Thymus (tissue), 14 donors: ENCODE data around the gene NGF. TPM values are rescaled to one million over a fixed set of nuclear protein-coding genes. Genes with fewer than 3 reads are reported as not detected.
"Not testable (repeated sequence)": the region's sequence is repeated elsewhere in the genome, so short reads cannot be mapped to it uniquely, and the experiment has no call there.

Experiments
- DNase-seq, 9 donors: peaks; one replicate each; pipeline ENCODE4 v3.0.0-alpha.2; 2013; ENCODE audit warnings: low spot score in 9 of 9, low read depth in 6 of 9, missing footprints in 1 of 9
- H3K27ac ChIP-seq, 2 donors: one replicate each; pipeline ENCODE4 v1.5.1; 2013; ENCODE audit warnings: control low read depth in 1 of 2, low read depth in 1 of 2, low read length in 1 of 2, mild to moderate bottlenecking in 1 of 2, moderate library complexity in 1 of 2
- H3K27me3 ChIP-seq, 2 donors: one replicate each; pipeline ENCODE4 v1.5.1; 2013; ENCODE audit warnings: low read length in 1 of 2; ENCODE audit not compliant: control insufficient read depth in 2 of 2, insufficient read depth in 1 of 2
- H3K36me3 ChIP-seq, 2 donors: one replicate each; pipeline ENCODE4 v1.5.1; 2013; ENCODE audit warnings: low read length in 1 of 2, mild to moderate bottlenecking in 1 of 2, moderate library complexity in 1 of 2; ENCODE audit not compliant: control insufficient read depth in 2 of 2, insufficient read depth in 2 of 2
- H3K4me1 ChIP-seq, 2 donors: one replicate each; pipeline ENCODE4 v1.5.1; 2013; ENCODE audit warnings: low read length in 2 of 2; ENCODE audit not compliant: control insufficient read depth in 2 of 2, insufficient read depth in 2 of 2
- H3K4me3 ChIP-seq, 2 donors: one replicate each; pipeline ENCODE4 v1.5.1; 2013; ENCODE audit warnings: low read length in 2 of 2, control low read depth in 1 of 2, mild to moderate bottlenecking in 1 of 2
- H3K9me3 ChIP-seq, 2 donors: one replicate each; pipeline ENCODE4 v1.5.1; 2013; ENCODE audit warnings: low read length in 1 of 2, mild to moderate bottlenecking in 1 of 2; ENCODE audit not compliant: control insufficient read depth in 2 of 2, insufficient read depth in 1 of 2
- WGBS: extraction: QIAGEN DNeasy Blood & Tissue Kit; methylation state at CpG from one replicate; pipeline ENCODE4 v1.1.7; 2013; 5-methylcytosine and 5-hydroxymethylcytosine counted together
- long read RNA-seq, 10 donors: transcript quantifications; one replicate each; lab custom pipeline, GENCODE V29; 2026
- polyA plus RNA-seq: library from polyadenylated mRNA; stranded (reverse); fragments of 200-250 nt; gene quantifications from one replicate; pipeline ENCODE4 v1.2.3, GENCODE V29; 2013
- total RNA-seq: library from RNA; stranded (reverse); fragments of 120-200 nt; gene quantifications from one replicate; pipeline ENCODE4 v1.2.4, GENCODE V29; 2013
- donor health status: healthy.

The NGF gene
- 0.47 TPM for total RNA-seq
- polyA plus RNA-seq: 1.1 TPM
- long read RNA-seq, donor 1: 0 reads
- long read RNA-seq, donor 2: 0 reads
- long read RNA-seq, donor 3: 0 reads
- long read RNA-seq, donor 4: 0 reads
- long read RNA-seq, donor 5, partial matches to known transcripts: 0 of 1 reads
- long read RNA-seq, donor 5, other reads (novel, unspliced or antisense): 0 of 1 reads
- long read RNA-seq, donor 6: 0 reads
- long read RNA-seq, donor 7, partial matches to known transcripts: 0 of 1 reads
- long read RNA-seq, donor 7, other reads (novel, unspliced or antisense): 0 of 1 reads
- long read RNA-seq, donor 8, partial matches to known transcripts: 0 of 1 reads
- long read RNA-seq, donor 8, other reads (novel, unspliced or antisense): 0 of 1 reads
- long read RNA-seq, donor 9: 0 reads
- long read RNA-seq, donor 10: 0 reads

DNA sequence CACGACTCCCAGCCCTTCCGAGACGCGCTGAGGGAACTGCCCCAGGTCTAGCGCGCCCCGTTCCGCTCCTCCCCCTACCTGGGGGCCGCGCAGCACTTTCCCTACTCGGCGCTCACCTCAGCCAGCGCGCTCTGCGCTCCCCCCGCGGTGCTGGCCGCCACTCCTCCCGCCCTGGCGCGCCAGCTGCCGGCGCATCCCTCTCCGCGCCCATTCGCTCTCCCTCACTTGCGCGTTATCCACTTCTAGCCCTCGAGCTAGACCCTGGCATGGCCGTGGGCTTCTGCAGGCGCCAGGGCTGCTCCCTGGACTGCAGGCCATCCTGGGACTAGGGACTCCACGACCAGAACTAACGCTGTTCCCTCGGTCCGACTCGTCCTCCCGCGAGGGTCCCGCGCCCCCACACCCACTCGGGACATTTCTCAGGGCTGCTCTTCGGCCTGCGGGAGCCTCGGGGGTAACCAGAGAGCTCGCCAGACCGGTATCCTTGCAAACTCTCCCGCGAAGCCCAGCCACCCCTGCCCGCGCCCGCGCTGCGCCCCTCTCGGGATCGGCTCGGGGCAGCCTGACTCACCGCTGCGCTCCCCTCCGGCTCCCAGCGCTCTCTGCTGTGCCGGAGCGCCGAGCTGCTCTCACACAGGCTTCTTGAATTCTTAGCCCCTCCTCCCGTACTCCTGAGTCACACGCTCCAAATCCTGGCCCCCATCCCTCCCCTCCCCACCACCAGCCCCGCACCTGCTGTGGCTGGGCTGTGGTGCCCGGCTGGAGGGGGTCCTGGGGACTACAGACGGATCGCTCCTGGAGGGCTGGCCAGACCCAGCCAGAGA, at the start of gene NGF:
TSS of gene NGF (minus strand) at position 617 of the 824 bp plus-strand sequence. CDS start 51,454 bp downstream, outside the sequence.
- no peaks in the 10 kb centered on the region for H3K4me1 ChIP-seq
- peaks cover 37 to 56% of the 10 kb centered on the region in 2 donors for H3K27me3 ChIP-seq
- DNase-seq: no peak
- WGBS: 2% methylated on average over 69 of the region's 69 CpGs
- peak within 1 kb of the TSS in 1 of 2 donors; percentile 13 for H3K4me3 ChIP-seq
- no peak within 1 kb of the TSS for H3K27ac ChIP-seq
- H3K36me3 ChIP-seq: no peaks in the 10 kb centered on the region
- peaks cover 0 to 2% of the 10 kb centered on the region in 2 donors for H3K9me3 ChIP-seq

DNA sequence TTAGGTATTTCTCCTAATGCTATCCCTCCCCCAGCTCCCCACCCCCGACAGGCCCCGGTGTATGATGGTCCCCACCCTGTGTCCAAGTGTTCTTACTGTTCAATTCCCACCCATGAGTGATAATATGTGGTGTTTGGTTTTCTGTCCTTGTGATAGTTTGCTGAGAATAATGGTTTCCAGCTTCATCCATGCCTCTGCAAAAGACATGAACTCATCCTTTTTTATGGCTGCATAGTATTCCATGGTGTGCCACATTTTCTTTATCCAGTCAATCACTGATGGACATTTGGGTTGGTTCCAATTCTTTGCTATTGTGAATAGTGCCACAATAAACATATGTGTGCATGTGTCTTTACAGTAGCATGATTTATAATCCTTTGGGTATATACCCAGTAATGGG, 45.4 kb upstream of the NGF start:
- H3K27me3 ChIP-seq, H3K4me3 ChIP-seq, H3K4me1 ChIP-seq, H3K36me3 ChIP-seq, H3K9me3 ChIP-seq, H3K27ac ChIP-seq, DNase-seq: not testable (repeated sequence)
- WGBS: 96% methylated on average over 2 of the region's 2 CpGs

DNA sequence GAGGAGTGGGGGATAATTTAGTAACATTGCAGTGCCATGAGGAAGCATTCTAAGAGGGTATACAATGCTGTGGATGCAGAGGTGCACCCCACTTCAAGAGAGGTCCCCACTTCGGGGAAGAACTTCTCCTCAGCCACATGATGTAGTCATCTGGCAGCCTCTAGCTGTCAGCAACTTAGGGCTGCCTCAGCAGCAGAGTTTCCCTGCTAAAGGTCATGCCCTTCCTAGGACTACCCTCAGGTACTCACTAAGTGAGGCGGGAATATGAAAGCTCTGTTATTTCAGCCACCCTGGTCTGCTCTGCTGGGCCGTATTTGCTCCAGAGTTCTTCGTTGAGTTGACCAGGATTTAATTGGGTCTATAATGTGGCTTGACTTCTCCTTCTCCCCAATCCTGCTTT, 41.9 kb upstream of the NGF start:
- no peak overlapping the region for H3K27ac ChIP-seq
- no peaks in the 10 kb centered on the region for H3K4me1 ChIP-seq
- H3K4me3 ChIP-seq: no peak overlapping the region
- WGBS: 93% methylated on average over 4 of the region's 4 CpGs
- no peaks in the 10 kb centered on the region for H3K27me3 ChIP-seq
- DNase-seq: no peak
- H3K36me3 ChIP-seq: no peaks in the 10 kb centered on the region
- H3K9me3 ChIP-seq: no peaks in the 10 kb centered on the region

DNA sequence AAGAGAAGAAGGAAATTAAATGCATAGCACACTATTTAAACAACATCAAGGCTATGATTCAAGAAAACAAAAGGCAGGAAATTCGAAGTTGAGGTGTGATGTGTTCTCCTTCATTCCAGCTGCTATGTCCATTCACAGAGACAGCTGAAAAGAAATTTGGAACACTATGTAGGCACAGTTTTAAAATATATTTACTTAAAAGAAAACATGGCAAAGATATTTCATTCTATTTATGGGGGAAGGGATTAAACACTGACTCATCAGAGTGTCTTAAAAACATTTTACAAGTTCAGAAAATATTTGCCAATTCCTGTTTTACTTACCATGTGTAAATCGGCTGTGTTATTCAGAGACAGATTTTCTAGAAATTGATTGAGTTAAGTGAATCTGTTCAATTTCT, 39.4 kb upstream of the NGF start:
- Histone ChIP-seq H3K4me1 (no peaks in the 10 kb centered on the region), H3K27me3 (no peaks in the 10 kb centered on the region), H3K36me3 (no peaks in the 10 kb centered on the region), H3K27ac (no peak overlapping the region), H3K4me3 (no peak overlapping the region), H3K9me3 (no peaks in the 10 kb centered on the region)
- DNase-seq: no peak
- WGBS: 88% methylated on average over 2 of the region's 2 CpGs

DNA sequence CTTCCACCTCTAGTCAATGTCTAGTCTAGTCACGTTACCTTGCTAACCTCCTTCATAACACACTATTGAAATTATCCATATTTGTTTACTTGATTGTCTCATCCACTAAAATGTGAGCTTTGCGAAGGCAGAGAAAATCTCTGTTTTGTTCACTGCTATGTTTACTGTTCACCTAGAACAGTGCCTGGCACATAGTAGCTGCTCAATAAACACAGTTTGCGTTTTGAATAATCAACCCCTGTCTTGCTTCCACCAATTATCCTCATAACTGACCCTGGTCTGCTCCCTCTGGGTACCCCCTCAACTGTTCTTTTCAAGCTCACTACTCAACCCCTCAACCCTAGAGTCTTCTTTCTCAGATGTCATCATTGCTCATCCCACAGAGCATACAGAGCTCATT, 36.5 kb upstream of the NGF start:
- H3K36me3 ChIP-seq: no peaks in the 10 kb centered on the region
- H3K27me3 ChIP-seq: no peaks in the 10 kb centered on the region
- no peaks in the 10 kb centered on the region for H3K4me1 ChIP-seq
- 95% methylated on average over 3 of the region's 3 CpGs for WGBS
- no peaks in the 10 kb centered on the region for H3K9me3 ChIP-seq
- DNase-seq: no peak
- H3K27ac ChIP-seq: no peak overlapping the region
- no peak overlapping the region for H3K4me3 ChIP-seq

DNA sequence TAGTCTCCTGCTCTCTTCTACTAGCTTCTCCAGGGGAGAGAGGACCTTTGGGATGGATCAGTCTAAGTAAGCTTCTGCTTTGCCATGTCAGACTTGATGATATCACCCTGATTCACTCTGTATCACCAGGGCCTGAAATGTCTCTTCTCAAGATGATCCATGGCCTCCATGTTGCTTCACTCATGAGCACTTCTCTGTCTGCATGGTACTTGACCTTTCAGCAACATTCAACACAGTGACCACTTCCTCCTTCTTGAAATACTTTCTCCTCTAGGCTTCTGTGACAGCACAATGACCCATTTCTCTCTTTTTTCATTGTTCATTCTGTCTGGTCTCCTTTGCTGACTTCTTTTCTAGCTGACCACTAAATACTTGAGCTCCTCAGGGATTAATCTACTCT, 35.3 kb upstream of the NGF start:
- Histone ChIP-seq H3K4me1 (no peaks in the 10 kb centered on the region), H3K27me3 (no peaks in the 10 kb centered on the region), H3K27ac (no peak overlapping the region), H3K4me3 (no peak overlapping the region), H3K9me3 (no peaks in the 10 kb centered on the region), H3K36me3 (no peaks in the 10 kb centered on the region)
- no peak for DNase-seq

DNA sequence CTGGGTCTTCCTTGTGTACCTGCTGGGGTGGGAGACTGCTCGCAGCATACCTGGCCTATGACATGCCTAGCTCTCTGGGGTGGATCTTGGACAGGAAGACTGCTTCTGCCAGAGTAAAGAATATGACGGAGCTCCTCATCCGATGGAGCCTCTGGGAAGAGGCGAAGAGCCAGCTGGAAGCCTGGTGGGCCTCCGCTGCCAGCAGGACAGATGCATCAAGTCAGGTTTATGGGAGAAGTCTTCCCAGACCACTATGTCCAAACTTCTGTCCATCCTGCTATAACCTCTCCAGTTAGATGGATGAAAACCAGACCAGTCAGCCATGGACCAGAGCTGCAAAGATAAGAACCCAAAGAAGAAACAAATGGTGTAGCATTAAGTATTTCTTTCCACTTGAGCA, 27.7 kb upstream of the NGF start:
- Histone ChIP-seq H3K36me3 (no peaks in the 10 kb centered on the region), H3K4me3 (no peak overlapping the region), H3K27me3 (no peaks in the 10 kb centered on the region), H3K9me3 (no peaks in the 10 kb centered on the region), H3K27ac (no peak overlapping the region), H3K4me1 (no peaks in the 10 kb centered on the region)
- 95% methylated on average over 5 of the region's 5 CpGs for WGBS
- no peak for DNase-seq

DNA sequence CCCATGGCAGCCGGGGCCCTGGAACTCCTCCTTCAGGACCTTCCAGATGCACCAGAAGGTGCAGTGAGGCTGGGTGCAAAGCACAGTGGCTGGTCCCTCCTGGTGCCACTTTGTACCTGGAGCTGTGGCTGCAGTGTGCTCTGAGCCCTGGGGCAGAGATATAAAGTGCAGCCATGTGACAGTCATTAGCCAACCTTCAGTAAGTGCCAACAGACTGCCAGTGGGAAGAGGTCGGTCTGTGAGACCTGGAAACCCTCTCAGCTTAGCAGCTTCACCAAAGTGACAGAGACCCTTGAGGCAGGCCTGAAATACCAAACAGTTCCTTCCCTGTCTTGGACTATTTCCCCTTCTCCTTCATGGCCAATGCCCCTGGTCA, 26.7 kb upstream of the NGF start:
- Histone ChIP-seq H3K4me1 (no peaks in the 10 kb centered on the region), H3K4me3 (no peak overlapping the region), H3K27ac (no peak overlapping the region), H3K27me3 (no peaks in the 10 kb centered on the region), H3K36me3 (no peaks in the 10 kb centered on the region), H3K9me3 (peaks cover 0 to 7% of the 10 kb centered on the region in 2 donors)
- DNase-seq: no peak
- 92% methylated on average over 2 of the region's 2 CpGs for WGBS

DNA sequence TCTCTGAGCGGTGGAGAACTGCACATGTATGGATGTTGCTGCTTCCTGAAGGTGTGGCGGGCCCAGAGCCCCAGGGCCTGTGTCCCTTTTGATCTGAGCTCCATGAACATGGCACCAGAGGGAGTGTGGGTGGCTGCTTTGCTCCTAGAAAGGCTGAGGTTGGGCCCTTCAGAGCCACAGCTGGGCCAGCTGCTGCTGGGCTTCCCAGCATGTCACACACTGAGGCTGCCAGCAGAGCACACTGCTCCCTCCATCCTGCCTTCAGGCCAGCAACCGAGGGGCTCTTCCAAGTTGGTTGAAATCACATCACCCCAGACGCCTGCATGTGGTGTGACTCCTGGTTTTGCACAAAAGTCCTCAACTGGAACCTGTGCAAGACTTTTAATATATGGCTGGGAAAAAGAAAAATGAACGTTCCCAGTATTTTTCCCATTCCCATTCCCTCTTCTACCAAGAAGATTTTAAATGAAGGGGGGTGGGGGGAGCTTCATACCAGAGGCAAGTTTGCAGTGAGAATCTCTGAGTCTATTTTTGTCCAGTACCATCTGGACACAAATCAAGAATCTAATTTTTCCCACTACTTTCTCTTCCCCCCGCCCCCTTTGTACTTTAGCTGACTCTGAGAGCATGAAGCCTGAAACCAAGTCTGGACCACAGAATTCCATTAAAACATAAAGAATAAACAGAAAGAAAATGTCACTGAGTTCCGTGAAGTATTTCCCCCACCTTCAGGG, 26.2 kb upstream of the NGF start:
- Histone ChIP-seq H3K9me3 (peaks cover 0 to 10% of the 10 kb centered on the region in 2 donors), H3K4me3 (no peak overlapping the region), H3K36me3 (no peaks in the 10 kb centered on the region), H3K4me1 (no peaks in the 10 kb centered on the region), H3K27ac (no peak overlapping the region), H3K27me3 (no peaks in the 10 kb centered on the region)
- peak in 3 of 9 donors; percentile 6 to 31 (median 10) for DNase-seq
- 81% methylated on average over 7 of the region's 7 CpGs for WGBS
